Measurements from ENCODE around the gene MORC2.

GRCh38 chr22:30891781-30892180, 76.8 kb downstream of the MORC2 start:
- no peak for TF ChIP-seq TCF7L2 (IDR thresholded peaks at IDR 0.05; ENCODE audit: borderline replicate concordance, low read depth, low read length)
- TF ChIP-seq, protein P1, sequence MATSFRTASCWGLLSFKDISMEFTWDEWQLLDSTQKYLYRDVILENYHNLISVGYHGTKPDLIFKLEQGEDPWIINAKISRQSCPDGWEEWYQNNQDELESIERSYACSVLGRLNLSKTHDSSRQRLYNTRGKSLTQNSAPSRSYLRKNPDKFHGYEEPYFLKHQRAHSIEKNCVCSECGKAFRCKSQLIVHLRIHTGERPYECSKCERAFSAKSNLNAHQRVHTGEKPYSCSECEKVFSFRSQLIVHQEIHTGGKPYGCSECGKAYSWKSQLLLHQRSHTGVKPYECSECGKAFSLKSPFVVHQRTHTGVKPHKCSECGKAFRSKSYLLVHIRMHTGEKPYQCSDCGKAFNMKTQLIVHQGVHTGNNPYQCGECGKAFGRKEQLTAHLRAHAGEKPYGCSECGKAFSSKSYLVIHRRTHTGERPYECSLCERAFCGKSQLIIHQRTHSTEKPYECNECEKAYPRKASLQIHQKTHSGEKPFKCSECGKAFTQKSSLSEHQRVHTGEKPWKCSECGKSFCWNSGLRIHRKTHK (tag by site-specific recombination; IDR thresholded peaks at IDR 0.05) = no peak
- TF ChIP-seq ZBTB20 (tag by site-specific recombination; IDR thresholded peaks at IDR 0.05) = no peak
- no peak for TF ChIP-seq ZNF548 (tag by site-specific recombination; IDR thresholded peaks at IDR 0.05)
- no peak for TF ChIP-seq ZNF707 (tag by site-specific recombination; IDR thresholded peaks at IDR 0.05)
- TF ChIP-seq, protein P2, sequence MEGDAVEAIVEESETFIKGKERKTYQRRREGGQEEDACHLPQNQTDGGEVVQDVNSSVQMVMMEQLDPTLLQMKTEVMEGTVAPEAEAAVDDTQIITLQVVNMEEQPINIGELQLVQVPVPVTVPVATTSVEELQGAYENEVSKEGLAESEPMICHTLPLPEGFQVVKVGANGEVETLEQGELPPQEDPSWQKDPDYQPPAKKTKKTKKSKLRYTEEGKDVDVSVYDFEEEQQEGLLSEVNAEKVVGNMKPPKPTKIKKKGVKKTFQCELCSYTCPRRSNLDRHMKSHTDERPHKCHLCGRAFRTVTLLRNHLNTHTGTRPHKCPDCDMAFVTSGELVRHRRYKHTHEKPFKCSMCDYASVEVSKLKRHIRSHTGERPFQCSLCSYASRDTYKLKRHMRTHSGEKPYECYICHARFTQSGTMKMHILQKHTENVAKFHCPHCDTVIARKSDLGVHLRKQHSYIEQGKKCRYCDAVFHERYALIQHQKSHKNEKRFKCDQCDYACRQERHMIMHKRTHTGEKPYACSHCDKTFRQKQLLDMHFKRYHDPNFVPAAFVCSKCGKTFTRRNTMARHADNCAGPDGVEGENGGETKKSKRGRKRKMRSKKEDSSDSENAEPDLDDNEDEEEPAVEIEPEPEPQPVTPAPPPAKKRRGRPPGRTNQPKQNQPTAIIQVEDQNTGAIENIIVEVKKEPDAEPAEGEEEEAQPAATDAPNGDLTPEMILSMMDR (tag by site-specific recombination; IDR thresholded peaks at IDR 0.05) = no peak
- no peak for TF ChIP-seq ZNF221 (tag by site-specific recombination; IDR thresholded peaks at IDR 0.05; ENCODE audit: borderline replicate concordance)
